Fibroblast of mammary gland (primary cell): ENCODE results near the gene TNFRSF1B.

Experiments
- DNase-seq: peaks from one replicate; pipeline ENCODE4 v3.0.0-alpha.2; 2010; ENCODE audit warnings: low read depth
- H3K4me3 ChIP-seq: 2 replicates; pipeline ENCODE4 v1.5.1; 2011; ENCODE audit warnings: low read depth, mild to moderate bottlenecking, low read length, moderate library complexity; ENCODE audit not compliant: control insufficient read depth
- TF ChIP-seq, protein P1 (sequence below): conservative IDR thresholded peaks from 2 replicates; pipeline ENCODE4 v1.5.1; 2011; ENCODE audit warnings: low read depth, low read length, inconsistent platforms; ENCODE audit not compliant: control insufficient read depth, insufficient read depth

Gene TNFRSF1B

DNA sequence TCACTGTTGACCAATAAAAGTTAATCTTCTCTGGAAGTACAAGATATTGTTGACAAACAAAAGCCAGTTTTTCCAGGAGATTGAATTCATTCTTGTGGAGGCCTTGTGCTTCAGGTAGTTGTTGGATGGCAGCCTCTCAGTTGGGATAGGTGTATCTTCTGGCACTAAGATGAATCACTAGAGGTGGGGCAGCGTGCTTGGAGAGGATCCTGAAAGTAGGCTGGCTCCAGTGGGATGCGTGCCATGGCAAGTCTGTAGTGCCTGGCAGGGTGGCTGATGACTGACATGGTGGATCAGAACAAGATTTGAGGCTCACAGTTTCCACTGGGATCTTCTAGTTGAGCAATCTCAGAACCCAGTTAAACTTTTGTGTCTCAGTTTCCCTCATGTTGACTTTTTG lies 65.4 kb downstream of the TNFRSF1B start:
- TF ChIP-seq, protein P1, sequence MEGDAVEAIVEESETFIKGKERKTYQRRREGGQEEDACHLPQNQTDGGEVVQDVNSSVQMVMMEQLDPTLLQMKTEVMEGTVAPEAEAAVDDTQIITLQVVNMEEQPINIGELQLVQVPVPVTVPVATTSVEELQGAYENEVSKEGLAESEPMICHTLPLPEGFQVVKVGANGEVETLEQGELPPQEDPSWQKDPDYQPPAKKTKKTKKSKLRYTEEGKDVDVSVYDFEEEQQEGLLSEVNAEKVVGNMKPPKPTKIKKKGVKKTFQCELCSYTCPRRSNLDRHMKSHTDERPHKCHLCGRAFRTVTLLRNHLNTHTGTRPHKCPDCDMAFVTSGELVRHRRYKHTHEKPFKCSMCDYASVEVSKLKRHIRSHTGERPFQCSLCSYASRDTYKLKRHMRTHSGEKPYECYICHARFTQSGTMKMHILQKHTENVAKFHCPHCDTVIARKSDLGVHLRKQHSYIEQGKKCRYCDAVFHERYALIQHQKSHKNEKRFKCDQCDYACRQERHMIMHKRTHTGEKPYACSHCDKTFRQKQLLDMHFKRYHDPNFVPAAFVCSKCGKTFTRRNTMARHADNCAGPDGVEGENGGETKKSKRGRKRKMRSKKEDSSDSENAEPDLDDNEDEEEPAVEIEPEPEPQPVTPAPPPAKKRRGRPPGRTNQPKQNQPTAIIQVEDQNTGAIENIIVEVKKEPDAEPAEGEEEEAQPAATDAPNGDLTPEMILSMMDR = no peak
- no peak for DNase-seq

DNA sequence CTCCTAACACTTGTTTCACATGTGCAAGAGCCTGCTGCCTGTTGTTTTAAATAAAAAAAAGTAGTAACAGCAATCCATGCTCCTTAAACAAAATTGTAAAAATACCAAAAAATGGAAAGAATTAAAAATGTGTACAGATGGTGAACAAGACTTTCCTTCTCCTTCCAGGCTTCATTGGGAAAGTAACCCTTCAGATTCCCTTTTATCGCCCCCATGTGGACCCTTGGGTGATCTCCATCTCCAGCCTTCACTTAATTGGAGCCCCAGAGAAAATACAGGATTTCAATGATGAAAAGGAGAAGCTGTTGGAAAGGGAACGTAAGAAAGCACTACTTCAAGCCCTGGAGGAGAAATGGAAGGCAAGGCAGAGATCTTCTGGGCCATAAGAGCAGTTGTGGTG lies 77.3 kb downstream of the TNFRSF1B start:
- peak; percentile 19 for DNase-seq
- TF ChIP-seq, protein P1 = peak; percentile 43
- no peak overlapping the region for H3K4me3 ChIP-seq

More for the DNA sequence above, 65.4 kb downstream of the TNFRSF1B start:
- H3K4me3 ChIP-seq = no peak overlapping the region

DNA sequence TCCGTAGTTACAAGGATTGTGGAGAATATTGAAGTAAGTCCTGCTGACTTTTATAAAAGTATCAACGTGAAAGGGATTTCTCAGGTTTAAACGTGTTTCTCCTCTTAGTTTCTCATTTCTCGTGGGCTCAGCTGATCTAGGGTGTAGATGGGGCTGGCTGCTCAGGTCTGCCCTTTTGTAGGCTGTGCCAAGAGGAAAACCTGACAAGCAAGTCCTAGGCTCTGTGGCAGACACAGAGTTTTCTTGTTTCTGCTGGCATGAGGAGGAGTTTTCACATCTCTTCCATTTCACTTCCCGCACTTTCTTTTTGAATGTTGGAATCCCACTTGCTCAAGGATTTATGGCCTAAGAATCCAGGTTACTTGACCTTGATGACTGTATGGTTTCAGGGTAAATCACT lies 77.8 kb downstream of the TNFRSF1B start:
- DNase-seq = no peak
- TF ChIP-seq, protein P1 = no peak
- no peak overlapping the region for H3K4me3 ChIP-seq

DNA sequence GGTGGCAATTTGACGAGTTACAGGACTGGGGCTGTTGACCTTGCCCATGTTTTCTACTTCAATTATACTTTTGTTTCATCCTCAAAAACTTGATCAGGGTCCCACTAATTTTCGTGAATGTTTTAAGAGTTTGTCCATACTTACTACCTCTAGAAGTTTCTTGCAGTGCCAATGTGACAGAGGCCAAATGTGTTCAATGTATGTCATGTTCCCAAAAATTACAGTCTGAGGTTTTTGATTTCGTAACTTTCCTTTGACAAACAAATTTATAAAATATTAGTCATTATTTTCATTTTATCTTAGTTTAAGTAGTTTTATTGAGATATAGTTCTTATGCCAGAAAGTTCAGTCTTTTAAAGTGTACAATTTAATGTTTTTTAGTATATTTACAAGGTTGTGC lies 78.3 kb downstream of the TNFRSF1B start:
- TF ChIP-seq, protein P1 = no peak
- peak; percentile 59 for DNase-seq
- no peak overlapping the region for H3K4me3 ChIP-seq

DNA sequence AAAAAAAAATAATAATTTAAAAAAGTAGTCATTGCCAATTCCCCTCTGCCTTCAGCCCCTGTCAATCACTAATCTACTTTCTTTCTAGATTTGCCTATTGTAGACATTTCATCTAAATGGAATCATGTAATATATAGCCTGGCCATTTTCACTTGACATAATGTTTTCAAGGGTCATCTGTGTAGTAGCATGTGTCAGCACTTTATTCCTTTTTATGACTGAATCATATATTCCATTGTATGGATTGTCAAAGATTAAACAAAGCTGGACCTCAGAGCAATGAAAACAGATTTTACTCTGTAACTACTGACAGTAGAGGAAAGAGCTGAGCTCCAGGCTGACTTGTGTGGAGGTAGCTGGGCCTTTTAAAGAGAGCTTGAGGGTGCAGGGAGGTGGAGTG lies 78.9 kb downstream of the TNFRSF1B start:
- H3K4me3 ChIP-seq = no peak overlapping the region
- no peak for DNase-seq
- TF ChIP-seq, protein P1 = no peak

DNA sequence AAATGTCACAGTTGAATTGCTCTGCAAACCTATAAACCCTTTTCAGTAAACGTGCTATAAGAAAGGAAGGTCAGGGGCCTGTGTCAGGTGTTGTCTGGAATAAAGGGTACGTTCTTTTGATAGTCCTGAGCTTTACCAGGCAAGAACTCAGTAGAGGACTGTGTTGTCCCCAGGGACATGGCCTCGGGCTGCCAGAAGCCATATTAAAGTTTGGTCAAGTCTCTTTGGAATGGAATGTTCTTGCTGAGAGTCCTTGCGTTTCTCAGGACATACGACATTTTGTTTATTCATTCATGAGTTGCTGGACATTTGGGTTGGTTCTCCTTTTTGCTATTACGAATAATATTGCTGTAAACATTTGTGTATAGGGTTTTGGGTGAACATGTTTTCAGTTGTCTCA lies 79.8 kb downstream of the TNFRSF1B start:
- DNase-seq = no peak
- TF ChIP-seq, protein P1 = no peak

DNA sequence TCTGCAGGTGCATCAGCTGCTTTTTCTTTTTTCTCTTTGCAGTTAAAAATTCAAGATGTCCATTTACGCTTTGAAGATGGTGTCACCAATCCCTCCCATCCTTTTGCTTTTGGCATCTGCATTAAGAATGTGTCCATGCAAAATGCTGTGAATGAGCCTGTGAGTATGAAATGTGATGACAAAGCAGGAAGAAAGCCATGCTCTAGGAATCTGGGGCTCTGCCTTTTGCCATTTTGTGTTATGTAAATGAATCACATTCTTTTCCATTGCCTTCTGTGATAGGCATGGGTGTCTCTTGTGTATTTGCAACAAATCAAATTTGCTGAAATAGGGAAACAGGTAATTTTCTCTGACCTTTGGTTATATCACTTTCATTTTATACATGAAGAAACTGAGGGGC lies 82.4 kb downstream of the TNFRSF1B start:
- no peak overlapping the region for H3K4me3 ChIP-seq
- no peak for DNase-seq
- TF ChIP-seq, protein P1 = no peak

More for the DNA sequence above, 79.8 kb downstream of the TNFRSF1B start:
- H3K4me3 ChIP-seq = no peak overlapping the region
